ENCODE measurements around the gene ZBBX.

ZBBX gene

DNA sequence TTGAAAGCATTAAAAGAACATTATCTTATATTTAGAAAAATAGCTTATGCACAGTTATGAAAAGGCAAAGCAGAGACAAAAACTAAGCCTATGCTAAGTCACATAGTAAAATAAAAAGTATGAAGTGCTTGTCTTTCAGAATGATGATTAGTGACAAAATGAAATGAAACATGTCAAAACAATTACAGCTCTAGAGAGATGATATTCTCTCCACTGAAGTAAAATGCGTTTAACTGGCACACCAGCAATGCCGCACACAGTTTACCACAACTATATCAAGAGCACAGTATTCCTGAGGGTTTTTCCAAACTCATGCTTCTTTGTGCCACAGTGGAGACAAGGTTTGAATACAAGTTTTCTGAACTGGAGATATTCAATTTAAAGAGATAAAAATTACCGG lies 2.1 kb upstream of the ZBBX start:
- TF ChIP-seq, protein P1, sequence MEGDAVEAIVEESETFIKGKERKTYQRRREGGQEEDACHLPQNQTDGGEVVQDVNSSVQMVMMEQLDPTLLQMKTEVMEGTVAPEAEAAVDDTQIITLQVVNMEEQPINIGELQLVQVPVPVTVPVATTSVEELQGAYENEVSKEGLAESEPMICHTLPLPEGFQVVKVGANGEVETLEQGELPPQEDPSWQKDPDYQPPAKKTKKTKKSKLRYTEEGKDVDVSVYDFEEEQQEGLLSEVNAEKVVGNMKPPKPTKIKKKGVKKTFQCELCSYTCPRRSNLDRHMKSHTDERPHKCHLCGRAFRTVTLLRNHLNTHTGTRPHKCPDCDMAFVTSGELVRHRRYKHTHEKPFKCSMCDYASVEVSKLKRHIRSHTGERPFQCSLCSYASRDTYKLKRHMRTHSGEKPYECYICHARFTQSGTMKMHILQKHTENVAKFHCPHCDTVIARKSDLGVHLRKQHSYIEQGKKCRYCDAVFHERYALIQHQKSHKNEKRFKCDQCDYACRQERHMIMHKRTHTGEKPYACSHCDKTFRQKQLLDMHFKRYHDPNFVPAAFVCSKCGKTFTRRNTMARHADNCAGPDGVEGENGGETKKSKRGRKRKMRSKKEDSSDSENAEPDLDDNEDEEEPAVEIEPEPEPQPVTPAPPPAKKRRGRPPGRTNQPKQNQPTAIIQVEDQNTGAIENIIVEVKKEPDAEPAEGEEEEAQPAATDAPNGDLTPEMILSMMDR (conservative IDR thresholded peaks at IDR 0.05) = no peak
- TF ChIP-seq ZFX (IDR thresholded peaks at IDR 0.05) = no peak
- no peak overlapping the region for H3K27ac ChIP-seq

DNA sequence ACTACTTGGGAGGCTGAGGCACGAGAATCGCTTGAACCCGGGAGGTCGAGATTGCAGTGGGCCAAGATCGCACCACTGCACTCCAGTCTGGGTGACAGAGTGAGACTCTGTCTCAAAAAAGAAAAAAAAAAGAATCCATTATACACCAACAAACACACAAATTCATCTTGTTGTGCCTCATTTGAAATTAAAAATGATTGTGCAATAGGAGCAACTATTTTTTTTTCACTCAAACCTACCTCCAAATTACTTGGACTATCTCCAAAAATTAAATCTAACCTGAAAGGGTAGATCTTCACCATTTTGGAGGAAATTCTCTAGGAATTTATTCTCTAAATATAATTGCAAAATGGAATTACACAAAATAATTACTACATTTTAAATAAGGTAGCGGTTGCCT lies 4.6 kb downstream of the ZBBX start:
- no peak for TF ChIP-seq ZFX (IDR thresholded peaks at IDR 0.05)
- TF ChIP-seq, protein P1 (conservative IDR thresholded peaks at IDR 0.05) = no peak
- no peak overlapping the region for H3K27ac ChIP-seq

DNA sequence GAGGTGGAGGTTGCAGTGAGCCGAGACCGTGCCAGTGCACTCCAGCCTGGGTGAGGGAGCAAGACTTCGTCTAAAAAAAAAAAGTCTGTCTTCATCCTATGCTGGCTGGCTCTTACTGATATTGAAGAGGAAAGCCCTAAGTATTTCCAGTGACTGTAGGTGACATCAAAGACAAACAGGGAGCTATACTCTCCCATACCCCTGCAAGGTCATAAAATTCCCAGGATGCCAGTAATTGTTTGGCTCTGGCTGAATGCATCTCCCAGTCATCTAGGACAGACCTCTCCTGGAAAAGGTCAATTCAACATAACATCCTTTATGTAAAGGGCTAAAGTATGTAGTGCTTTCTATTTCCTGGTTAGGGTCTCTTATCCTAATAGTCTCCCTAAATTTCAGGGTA lies 8.0 kb downstream of the ZBBX start:
- no peak for TF ChIP-seq ZFX (IDR thresholded peaks at IDR 0.05)
- TF ChIP-seq, protein P1 (conservative IDR thresholded peaks at IDR 0.05) = no peak
- H3K27ac ChIP-seq = no peak overlapping the region

DNA sequence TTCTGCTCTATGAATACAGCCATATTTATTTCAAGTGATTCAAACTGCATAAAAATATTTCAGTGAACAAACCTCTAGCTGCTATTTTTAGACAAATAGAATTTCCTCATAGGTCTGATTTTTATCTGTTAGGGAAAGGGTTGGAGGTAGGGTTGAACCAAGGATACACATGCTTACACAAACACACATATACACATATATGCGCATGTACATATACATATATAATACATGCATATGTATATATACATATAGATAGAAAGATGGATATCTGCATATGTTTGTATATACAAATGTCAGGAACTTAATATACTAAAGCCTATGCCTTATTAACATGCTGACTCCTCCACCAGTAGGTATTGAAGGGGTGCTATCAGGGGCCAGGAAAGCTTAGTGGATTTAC lies 18.1 kb downstream of the ZBBX start:
- TF ChIP-seq ZFX (IDR thresholded peaks at IDR 0.05) = no peak
- TF ChIP-seq, protein P1 (conservative IDR thresholded peaks at IDR 0.05) = no peak

DNA sequence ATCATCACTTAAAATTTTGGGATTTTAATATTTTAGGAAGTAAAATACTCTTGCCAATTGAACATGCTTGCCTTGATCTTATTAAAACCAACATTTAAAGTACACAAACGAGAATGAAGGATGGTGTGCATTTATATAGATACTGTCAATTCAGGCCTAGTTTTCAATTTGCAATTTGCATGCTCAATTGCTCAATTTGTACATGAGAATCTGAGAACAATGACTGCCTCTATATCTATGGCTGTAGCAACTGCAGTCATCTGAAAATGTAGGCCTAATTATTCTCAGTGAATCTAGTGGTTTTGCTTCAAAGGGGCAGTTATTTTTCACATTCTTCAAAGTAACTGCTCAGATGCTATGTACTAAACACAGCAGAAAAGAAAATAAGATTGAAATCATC lies 18.8 kb downstream of the ZBBX start:
- TF ChIP-seq, protein P1 (conservative IDR thresholded peaks at IDR 0.05) = no peak
- no peak for TF ChIP-seq ZFX (IDR thresholded peaks at IDR 0.05)
- no peak overlapping the region for H3K27ac ChIP-seq

More for the DNA sequence above, 18.1 kb downstream of the ZBBX start:
- no peak overlapping the region for H3K27ac ChIP-seq

DNA sequence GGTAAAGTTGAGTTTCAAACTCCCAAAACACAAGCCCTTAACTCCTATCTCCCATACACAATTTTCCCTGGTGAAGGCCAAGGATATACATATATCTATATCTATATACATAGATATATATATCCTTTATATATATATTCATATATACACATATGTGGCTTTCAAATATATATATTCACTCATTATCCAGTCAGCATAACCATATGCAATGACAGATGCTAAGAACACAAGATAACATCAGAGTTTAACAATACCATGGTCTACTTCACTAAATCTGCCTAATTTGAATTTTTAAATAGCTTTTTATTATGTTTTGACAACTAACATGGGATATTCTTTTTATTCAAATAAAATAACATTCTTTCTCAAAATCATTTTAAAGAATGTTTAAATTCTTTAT lies 24.7 kb downstream of the ZBBX start:
- TF ChIP-seq ZFX (IDR thresholded peaks at IDR 0.05) = no peak
- TF ChIP-seq, protein P1 (conservative IDR thresholded peaks at IDR 0.05) = no peak
- no peak overlapping the region for H3K27ac ChIP-seq

DNA sequence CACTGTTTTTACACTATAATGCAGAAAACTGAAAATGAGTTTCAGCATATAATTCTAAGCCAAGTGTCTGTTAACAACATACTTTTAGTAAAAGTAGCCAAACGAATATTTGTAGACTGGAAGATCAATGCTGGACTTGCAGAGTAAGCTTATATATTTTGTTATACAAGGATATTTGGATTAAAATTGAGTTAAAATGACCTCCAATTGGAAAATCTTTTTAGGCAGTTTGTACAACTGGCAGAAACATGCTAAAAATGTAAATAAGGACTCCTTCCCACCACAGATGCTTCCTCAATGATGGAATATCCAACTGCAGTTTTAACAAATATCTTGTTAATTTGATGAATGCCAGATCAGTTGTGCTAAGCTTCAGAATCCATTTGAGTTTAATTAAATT lies 25.3 kb downstream of the ZBBX start:
- no peak for TF ChIP-seq ZFX (IDR thresholded peaks at IDR 0.05)
- TF ChIP-seq, protein P1 (conservative IDR thresholded peaks at IDR 0.05) = no peak
- H3K27ac ChIP-seq = no peak overlapping the region
